ENCODE data around the gene AGBL4.

The AGBL4 gene

GRCh38 chr1:48875552-48876329, 1148.0 kb downstream of the AGBL4 start:
- no peak for DNase-seq

GRCh38 chr1:48873944-48874343, 1149.8 kb downstream of the AGBL4 start:
- no peak for DNase-seq

GRCh38 chr1:48870596-48870995, 1153.2 kb downstream of the AGBL4 start:
- DNase-seq = peak; percentile 27

- DNase-seq = no peak
Measured at GRCh38 chr1:48869116-48869893, 1154.4 kb downstream of the AGBL4 start.

- DNase-seq = no peak
Measured at GRCh38 chr1:48864913-48865312, 1158.8 kb downstream of the AGBL4 start.

- DNase-seq = no peak
Measured at GRCh38 chr1:48859456-48859855, 1164.3 kb downstream of the AGBL4 start.

- no peak for DNase-seq
Measured at GRCh38 chr1:48858200-48858920, 1165.4 kb downstream of the AGBL4 start.

GRCh38 chr1:48853006-48853405, 1170.7 kb downstream of the AGBL4 start:
- no peak for DNase-seq

- no peak for DNase-seq
Measured at GRCh38 chr1:48851638-48852037, 1172.1 kb downstream of the AGBL4 start.

- DNase-seq = no peak
Measured at GRCh38 chr1:48848035-48848434, 1175.7 kb downstream of the AGBL4 start.

- no peak for DNase-seq
Measured at GRCh38 chr1:48846441-48846840, 1177.3 kb downstream of the AGBL4 start.

- DNase-seq = no peak
Measured at GRCh38 chr1:48844187-48844586, 1179.6 kb downstream of the AGBL4 start.

- no peak for DNase-seq
Measured at GRCh38 chr1:48841966-48842365, 1181.8 kb downstream of the AGBL4 start.

- no peak for DNase-seq
Measured at GRCh38 chr1:48841461-48841860, 1182.3 kb downstream of the AGBL4 start.

- no peak for DNase-seq
Measured at GRCh38 chr1:48831120-48831978, 1192.4 kb downstream of the AGBL4 start.

GRCh38 chr1:48830715-48831114, 1193.0 kb downstream of the AGBL4 start:
- DNase-seq = no peak

GRCh38 chr1:48829446-48829845, 1194.3 kb downstream of the AGBL4 start:
- no peak for DNase-seq

GRCh38 chr1:48823168-48823567, 1200.6 kb downstream of the AGBL4 start:
- DNase-seq = no peak

GRCh38 chr1:48820491-48820890, 1203.3 kb downstream of the AGBL4 start:
- no peak for DNase-seq

GRCh38 chr1:48817505-48818114, 1206.1 kb downstream of the AGBL4 start:
- peak; percentile 65 for DNase-seq

- DNase-seq = no peak
Measured at GRCh38 chr1:48810740-48811139, 1213.0 kb downstream of the AGBL4 start.

- no peak for DNase-seq
Measured at GRCh38 chr1:48808496-48808895, 1215.3 kb downstream of the AGBL4 start.

Data from stimulated activated CD8-positive, alpha-beta memory T cell treated with anti-CD3 and anti-CD28 coated beads, Interleukin-4, amount 100 ng/mL, for 48 hours (primary cell).